Ovary (tissue), 9 donors: ENCODE data around the gene CBX4. TPM values are rescaled to one million over a fixed set of nuclear protein-coding genes. Genes with fewer than 3 reads are reported as not detected.

Experiments
- DNase-seq, 5 donors: peaks; one replicate each; pipeline ENCODE4 v3.0.0-alpha.2; 2019 to 2020
- H3K27ac ChIP-seq, 2 donors: fragments of 200-600 bp; one replicate each; pipeline versions ENCODE4 v1.5.1 to v1.8.0; 2019 to 2022
- H3K27me3 ChIP-seq: fragments of 200-600 bp; one replicate; pipeline ENCODE4 v1.8.0; 2022
- H3K36me3 ChIP-seq: fragments of 200-600 bp; sonication (generic); one replicate; pipeline ENCODE4 v1.5.1; 2019
- H3K4me1 ChIP-seq: one replicate; pipeline ENCODE4 v1.8.1; 2013; ENCODE audit warnings: mild to moderate bottlenecking, moderate library complexity; ENCODE audit not compliant: insufficient read depth
- H3K4me3 ChIP-seq: fragments of 200-600 bp; sonication (generic); one replicate; pipeline ENCODE4 v1.5.1; 2017
- H3K9me3 ChIP-seq, 2 donors: fragments of 200-600 bp in 1 of 2; sonication (generic) in 1 of 2; one replicate each; pipeline versions ENCODE4 v1.5.1 to v1.8.1; 2013 to 2019; ENCODE audit warnings: mild to moderate bottlenecking in 1 of 2, moderate library complexity in 1 of 2
- CTCF ChIP-seq, 3 donors: fragments of 450-650 bp in 2 of 3; fragments of 200-600 bp in 1 of 3; IDR thresholded peaks; one replicate each; pipeline versions ENCODE4 v1.5.1 to v1.8.0; 2016 to 2022; ENCODE audit warnings: antibody characterized with exemption in 3 of 3, mild to moderate bottlenecking in 1 of 3
- EP300 ChIP-seq: sonication (generic); formaldehyde crosslinking; IDR thresholded peaks from one replicate; pipeline ENCODE4 v1.6.1; 2017; ENCODE audit warnings: antibody characterized with exemption
- POLR2A ChIP-seq: fragments of 450-650 bp; IDR thresholded peaks from one replicate; pipeline ENCODE4 v1.6.1; 2017; ENCODE audit warnings: antibody characterized with exemption, mild to moderate bottlenecking, moderate library complexity
- WGBS, 3 donors: extraction: QIAGEN DNeasy Blood & Tissue Kit in 1 of 3; methylation state at CpG; one replicate each; pipeline versions ENCODE4 v1.1.5 to v1.1.7; 2013 to 2017; 5-methylcytosine and 5-hydroxymethylcytosine counted together
- intact Hi-C, 4 donors: fragments of 100-400 bp; cut with DNase I; formaldehyde crosslinking; loops; one replicate each; pipeline versions ENCODE4 v1.11.0 to v1.15.1; 2022 to 2023
- polyA plus RNA-seq, 2 donors: library from polyadenylated mRNA; stranded (reverse); fragments of 200-250 nt in 1 of 2; fragments of 350-450 nt in 1 of 2; fragmentation: Illumina TruSeq in 1 of 2; extraction: RNeasy Lipid Tissue Mini Kit (QIAGEN cat#74804) in 1 of 2; gene quantifications; one replicate each; pipeline ENCODE4 v1.2.3, GENCODE V29; 2013 to 2014
- total RNA-seq, 7 donors: library from RNA; depleted of rRNA in 2 of 7; stranded (reverse); fragments of >200 nt in 2 of 7; fragmentation: NEBNext Ultra II Directional in 3 of 7; extraction: Animal tissue kit (Norgen Biotek cat#: 25700) in 3 of 7; gene quantifications; one replicate each; pipeline versions ENCODE4 v1.1.0 to v1.2.4, GENCODE V29; 2016 to 2023
- donor health status: DM: no; HTN: no; CAD: no; lungs with moderate emphysema.
- donor health status: DM: no; HTN: no; CAD: no.
- donor health status: Bipolar disorder and iron deficiency.
- donor health status: DM: yes; HTN: yes; CAD: no.
- donor health status: DM: no; HTN: no; CAD: no.
- donor health status: DM: yes; HTN: yes; CAD: no.

Gene CBX4
- total and polyA plus RNA-seq, 9 donors = 5.5 to 27.9 (median 16.0) TPM

GRCh38 chr17:79843816-79844800, 4.9 kb upstream of the CBX4 start:
- H3K4me3 ChIP-seq = peak overlapping the region; percentile 46
- 1 to 2% (median 1%) methylated on average over 45 to 89 of the region's 89 CpGs for WGBS, 3 donors
- H3K27ac ChIP-seq = peak overlapping the region; percentile 61 to 84
- peaks cover 7% of the 10 kb centered on the region for H3K4me1 ChIP-seq
- TF ChIP-seq CTCF (IDR thresholded peaks at IDR 0.05) (no peak), POLR2A (peak; percentile 55)
- no peaks in the 10 kb centered on the region for H3K9me3 ChIP-seq
- DNase-seq = peak; percentile 71 to 85 (median 80)
- no peaks in the 10 kb centered on the region for H3K36me3 ChIP-seq
- intact Hi-C loops = loop anchor here (2.0 to 10.0 kb wide), 6 partner anchors 47 to 148 kb away; partner anchors contain the start of gene CBX8 (in 2 of the 4)
- no peaks in the 10 kb centered on the region for H3K27me3 ChIP-seq

- intact Hi-C loops = loop anchor here (2.0 to 10.0 kb wide), 6 partner anchors 46 to 149 kb away; partner anchors contain the start of gene CBX8 (in 2 of the 4)
- Histone ChIP-seq H3K27me3 (no peaks in the 10 kb centered on the region), H3K9me3 (no peaks in the 10 kb centered on the region), H3K27ac (peak overlapping the region; percentile 61 to 84), H3K4me3 (peak overlapping the region; percentile 46), H3K4me1 (peaks cover 7% of the 10 kb centered on the region), H3K36me3 (no peaks in the 10 kb centered on the region)
- 0 to 1% (median 1%) methylated on average over 25 to 39 of the region's 39 CpGs for WGBS, 3 donors
- no peak for TF ChIP-seq POLR2A
- peak in 1 of 3 donors; percentile 5 for TF ChIP-seq CTCF (IDR thresholded peaks at IDR 0.05)
- TF ChIP-seq EP300 = no peak
- peak; percentile 63 to 83 (median 75) for DNase-seq
Measured at GRCh38 chr17:79843474-79843815, 4.2 kb upstream of the CBX4 start.

- H3K9me3 ChIP-seq = no peaks in the 10 kb centered on the region
- TF ChIP-seq POLR2A (no peak), CTCF (IDR thresholded peaks at IDR 0.05) (peak in 2 of 3 donors; percentile 26 to 36), EP300 (no peak)
- H3K27me3 ChIP-seq = no peaks in the 10 kb centered on the region
- DNase-seq = peak; percentile 60 to 68 (median 63)
- peak overlapping the region; percentile 46 for H3K4me3 ChIP-seq
- intact Hi-C loops = loop anchor here (2.0 to 10.0 kb wide), 6 partner anchors 46 to 149 kb away; partner anchors contain the start of gene CBX8 (in 2 of the 4)
- H3K36me3 ChIP-seq = no peaks in the 10 kb centered on the region
- peaks cover 7% of the 10 kb centered on the region for H3K4me1 ChIP-seq
- peak overlapping the region; percentile 61 to 84 for H3K27ac ChIP-seq
- 5 to 9% (median 7%) methylated on average over 55 to 66 of the region's 66 CpGs for WGBS, 3 donors
Measured at GRCh38 chr17:79842656-79843473, 3.6 kb upstream of the CBX4 start.

GRCh38 chr17:79842136-79842655, 3.0 kb upstream of the CBX4 start:
- peak; percentile 31 to 58 (median 46) for DNase-seq
- no peak for TF ChIP-seq EP300
- TF ChIP-seq POLR2A = no peak
- TF ChIP-seq CTCF (IDR thresholded peaks at IDR 0.05) = no peak
- no peaks in the 10 kb centered on the region for H3K27me3 ChIP-seq
- peak overlapping the region; percentile 61 to 84 for H3K27ac ChIP-seq
- H3K4me3 ChIP-seq = no peak overlapping the region
- intact Hi-C loops = loop anchor here (2.0 to 10.0 kb wide), 6 partner anchors 45 to 150 kb away; partner anchors contain the start of gene CBX8 (in 2 of the 4)
- WGBS, 3 donors = 25 to 37% (median 30%) methylated on average over 17 to 20 of the region's 20 CpGs
- peaks cover 14% of the 10 kb centered on the region for H3K4me1 ChIP-seq
- H3K9me3 ChIP-seq = no peaks in the 10 kb centered on the region
- no peaks in the 10 kb centered on the region for H3K36me3 ChIP-seq
